GM12801 (cell line): ENCODE results near the gene PRKRIP1.
A peak's percentile ranks its signal among the peaks of the same experiment; 100 is the strongest.

ENCODE experiments used
- TF ChIP-seq, protein P1 (sequence below): IDR thresholded peaks from one replicate; pipeline ENCODE4 v1.5.1; 2011; ENCODE audit warnings: control low read depth; ENCODE audit not compliant: insufficient read length; ENCODE audit errors: extremely low read depth

The PRKRIP1 gene

DNA sequence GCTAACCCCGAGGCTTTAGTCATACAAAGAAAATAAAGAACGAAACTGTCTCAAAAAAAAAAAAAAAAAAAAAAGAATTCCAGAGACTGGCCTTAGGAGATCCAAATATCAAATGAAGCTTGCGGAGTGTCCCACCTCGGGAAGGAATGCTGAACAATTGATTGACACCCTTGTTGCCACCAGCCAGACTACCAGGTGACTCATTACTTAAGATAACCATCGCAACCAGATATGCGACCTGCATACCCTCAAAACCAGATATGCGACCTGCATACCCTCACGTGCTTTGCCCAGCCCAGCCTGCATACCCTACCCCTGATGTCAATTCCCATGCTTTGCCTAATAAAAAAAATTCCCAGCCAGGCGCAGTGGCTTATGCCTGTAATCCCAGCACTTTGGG lies 2.7 kb upstream of the PRKRIP1 start:
- TF ChIP-seq, protein P1, sequence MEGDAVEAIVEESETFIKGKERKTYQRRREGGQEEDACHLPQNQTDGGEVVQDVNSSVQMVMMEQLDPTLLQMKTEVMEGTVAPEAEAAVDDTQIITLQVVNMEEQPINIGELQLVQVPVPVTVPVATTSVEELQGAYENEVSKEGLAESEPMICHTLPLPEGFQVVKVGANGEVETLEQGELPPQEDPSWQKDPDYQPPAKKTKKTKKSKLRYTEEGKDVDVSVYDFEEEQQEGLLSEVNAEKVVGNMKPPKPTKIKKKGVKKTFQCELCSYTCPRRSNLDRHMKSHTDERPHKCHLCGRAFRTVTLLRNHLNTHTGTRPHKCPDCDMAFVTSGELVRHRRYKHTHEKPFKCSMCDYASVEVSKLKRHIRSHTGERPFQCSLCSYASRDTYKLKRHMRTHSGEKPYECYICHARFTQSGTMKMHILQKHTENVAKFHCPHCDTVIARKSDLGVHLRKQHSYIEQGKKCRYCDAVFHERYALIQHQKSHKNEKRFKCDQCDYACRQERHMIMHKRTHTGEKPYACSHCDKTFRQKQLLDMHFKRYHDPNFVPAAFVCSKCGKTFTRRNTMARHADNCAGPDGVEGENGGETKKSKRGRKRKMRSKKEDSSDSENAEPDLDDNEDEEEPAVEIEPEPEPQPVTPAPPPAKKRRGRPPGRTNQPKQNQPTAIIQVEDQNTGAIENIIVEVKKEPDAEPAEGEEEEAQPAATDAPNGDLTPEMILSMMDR, result no peak

DNA sequence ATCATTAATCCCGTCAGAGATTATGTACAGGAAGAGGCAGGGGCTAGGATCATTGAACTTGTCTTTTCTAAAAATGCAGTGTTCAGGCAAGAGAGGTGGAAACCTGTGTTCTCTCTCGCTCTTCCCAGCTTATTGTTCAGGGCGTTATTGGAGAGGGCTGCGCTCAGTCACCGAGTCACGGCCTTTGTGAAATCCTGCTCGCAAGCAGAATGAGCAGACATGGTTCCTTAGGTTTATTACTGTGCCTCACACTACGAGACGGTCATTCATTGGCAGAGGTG lies 631 bp upstream of the PRKRIP1 start:
- TF ChIP-seq, protein P1, result no peak

DNA sequence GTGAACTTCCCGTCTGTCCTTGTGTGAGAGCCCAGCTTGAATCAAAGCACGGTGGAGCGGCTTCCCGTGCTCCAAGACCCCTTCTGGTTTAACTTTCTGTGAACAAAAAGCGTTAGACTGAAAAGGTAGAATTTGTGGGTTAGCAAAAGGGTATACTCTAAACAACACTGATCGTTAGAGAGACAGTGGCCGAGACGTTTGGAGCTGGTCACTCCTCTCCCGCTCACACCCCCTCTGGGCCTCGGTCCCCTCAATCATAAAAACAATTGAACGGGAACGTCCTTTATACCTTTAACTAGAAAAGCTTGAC lies 502 bp downstream of the PRKRIP1 start:
- TF ChIP-seq, protein P1, result no peak

DNA sequence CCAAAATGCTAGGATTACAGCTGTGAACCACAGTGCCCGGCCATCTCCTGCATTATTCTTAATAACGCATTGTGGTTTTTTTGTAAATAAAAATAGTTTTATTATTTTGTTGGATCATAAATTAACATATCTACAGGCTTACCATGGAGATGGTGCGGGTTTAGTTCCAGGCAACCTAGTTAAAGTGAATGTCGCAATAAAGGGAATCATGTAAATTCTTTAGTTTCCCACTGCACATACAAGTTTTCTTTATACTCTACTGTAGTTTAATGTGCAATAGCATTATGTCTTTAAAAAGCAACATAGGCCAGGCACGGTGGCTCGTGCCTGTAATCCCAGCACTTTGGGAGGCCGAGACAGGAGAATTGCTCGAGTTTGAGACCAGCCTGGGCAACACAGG lies 2.4 kb downstream of the PRKRIP1 start:
- TF ChIP-seq, protein P1, result no peak

DNA sequence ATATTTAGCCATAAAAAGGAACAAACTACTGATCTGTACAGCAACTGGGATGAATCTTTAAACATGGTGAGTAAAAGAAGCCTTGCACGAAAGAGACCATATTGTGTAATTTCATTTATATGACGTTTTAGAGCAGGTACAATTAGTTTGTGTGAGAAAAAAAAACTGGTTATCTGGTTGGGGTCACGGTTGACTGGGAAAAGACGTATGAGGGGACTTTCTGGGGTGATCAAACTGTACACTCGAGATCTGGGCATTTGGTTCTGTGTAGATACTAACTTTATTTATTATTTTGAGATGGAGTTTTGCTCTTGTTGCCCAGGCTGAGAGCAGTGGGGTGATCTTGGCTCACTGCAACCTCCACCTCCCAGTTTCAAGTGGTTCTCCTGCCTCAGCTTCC lies 4.2 kb downstream of the PRKRIP1 start:
- TF ChIP-seq, protein P1, result no peak

DNA sequence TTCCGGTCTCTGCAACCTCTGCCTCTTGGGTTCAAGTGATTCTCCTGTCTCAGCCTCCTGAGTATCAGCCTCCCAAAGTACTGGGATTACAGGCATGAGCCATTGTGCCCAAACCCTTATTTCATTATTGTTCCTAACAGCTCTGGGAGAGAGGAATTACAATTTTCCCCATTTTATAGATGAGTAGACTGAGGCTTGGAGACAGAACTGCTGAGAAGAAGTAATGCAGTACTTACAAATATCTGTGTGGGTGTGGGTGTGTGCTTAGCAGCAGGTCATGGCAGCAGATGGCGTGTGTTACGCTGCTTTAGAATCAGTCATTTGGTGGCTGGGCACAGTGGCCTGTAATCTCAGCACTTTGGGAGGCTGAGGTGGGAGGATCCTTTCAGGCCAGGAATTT lies 7.4 kb downstream of the PRKRIP1 start:
- TF ChIP-seq, protein P1, result no peak

DNA sequence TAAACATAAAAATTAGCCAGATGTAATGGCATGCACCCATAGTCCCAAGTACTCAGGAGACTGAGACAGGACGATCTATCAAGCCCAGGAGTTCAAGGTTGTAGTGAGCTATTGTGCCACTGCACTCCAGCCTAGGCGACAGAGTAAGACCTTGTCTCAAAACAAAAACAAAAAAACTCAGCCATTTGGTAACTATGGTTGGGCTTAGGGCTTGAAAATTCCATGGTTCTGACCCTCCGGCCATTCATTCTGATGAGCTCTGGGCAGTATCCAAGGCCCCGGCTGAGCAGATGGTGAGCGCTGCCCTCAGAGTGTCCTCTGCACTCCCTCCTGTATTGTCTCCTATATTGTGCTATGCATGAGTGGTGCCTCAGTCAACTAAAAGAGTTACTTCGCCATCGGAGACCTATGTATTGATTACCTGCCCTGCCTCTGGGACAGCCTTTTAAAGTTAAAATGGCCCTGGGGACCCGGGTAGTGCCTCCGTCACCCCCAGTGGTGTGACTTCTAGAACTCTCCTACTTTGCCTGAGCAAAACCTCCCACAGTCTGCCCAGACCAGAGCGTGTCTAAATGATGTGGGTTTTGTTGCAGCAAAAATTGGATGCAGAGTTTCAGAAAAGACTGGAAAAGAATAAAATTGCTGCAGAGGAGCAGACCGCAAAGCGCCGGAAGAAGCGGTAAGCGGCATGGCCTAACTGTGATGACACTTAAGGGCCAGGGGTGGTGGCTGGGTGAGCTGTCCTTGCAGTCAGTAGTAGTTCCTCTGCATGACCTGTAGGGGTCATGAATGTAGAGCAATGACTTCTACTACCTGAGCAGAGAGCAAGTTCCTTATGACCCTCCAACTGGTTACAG lies 8.1 kb downstream of the PRKRIP1 start:
- TF ChIP-seq, protein P1, result peak; percentile 14
